Measurements from ENCODE around the gene PGK1.

DNA sequence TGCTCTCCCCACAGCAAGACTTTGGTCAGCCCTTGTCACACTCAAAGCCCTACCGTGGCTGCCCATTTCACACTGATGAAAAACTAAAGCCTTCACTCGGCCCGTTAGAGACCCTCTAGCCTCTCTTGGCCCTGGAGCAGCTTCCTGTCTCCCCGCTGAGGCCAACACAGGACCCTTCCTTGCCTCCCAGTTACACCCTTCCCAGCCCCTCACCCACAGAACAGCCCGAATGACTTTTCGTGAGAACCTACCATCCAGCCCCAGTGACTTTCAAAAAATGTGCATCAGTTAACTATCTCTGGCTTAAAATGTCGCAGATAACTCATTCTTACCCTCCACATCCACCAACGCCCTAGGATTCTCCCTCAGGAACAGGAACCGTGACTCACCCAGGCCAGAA lies 36.2 kb downstream of the PGK1 start:
- TF ChIP-seq, protein P1, sequence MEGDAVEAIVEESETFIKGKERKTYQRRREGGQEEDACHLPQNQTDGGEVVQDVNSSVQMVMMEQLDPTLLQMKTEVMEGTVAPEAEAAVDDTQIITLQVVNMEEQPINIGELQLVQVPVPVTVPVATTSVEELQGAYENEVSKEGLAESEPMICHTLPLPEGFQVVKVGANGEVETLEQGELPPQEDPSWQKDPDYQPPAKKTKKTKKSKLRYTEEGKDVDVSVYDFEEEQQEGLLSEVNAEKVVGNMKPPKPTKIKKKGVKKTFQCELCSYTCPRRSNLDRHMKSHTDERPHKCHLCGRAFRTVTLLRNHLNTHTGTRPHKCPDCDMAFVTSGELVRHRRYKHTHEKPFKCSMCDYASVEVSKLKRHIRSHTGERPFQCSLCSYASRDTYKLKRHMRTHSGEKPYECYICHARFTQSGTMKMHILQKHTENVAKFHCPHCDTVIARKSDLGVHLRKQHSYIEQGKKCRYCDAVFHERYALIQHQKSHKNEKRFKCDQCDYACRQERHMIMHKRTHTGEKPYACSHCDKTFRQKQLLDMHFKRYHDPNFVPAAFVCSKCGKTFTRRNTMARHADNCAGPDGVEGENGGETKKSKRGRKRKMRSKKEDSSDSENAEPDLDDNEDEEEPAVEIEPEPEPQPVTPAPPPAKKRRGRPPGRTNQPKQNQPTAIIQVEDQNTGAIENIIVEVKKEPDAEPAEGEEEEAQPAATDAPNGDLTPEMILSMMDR (IDR thresholded peaks at IDR 0.05; ENCODE audit: extremely low read depth in 1 of 2, insufficient read depth in 1 of 2, low read depth in 1 of 2, low read length in 2 of 2), result no peak
- TF ChIP-seq FOS (IDR thresholded peaks at IDR 0.05; ENCODE audit: borderline replicate concordance, insufficient read depth, low read length), result no peak

All from endothelial cell of umbilical vein (primary cell).